Choroid plexus epithelial cell (primary cell): ENCODE data around the gene PARD3B.

Experiments used
- DNase-seq: peaks from one replicate; pipeline ENCODE4 v3.0.0-alpha.2; 2010; ENCODE audit warnings: low read depth
- H3K4me3 ChIP-seq: 2 replicates; pipeline ENCODE4 v1.5.1; 2011; ENCODE audit warnings: low read depth, mild to moderate bottlenecking, control low read depth, low read length, moderate library complexity
- CTCF ChIP-seq: conservative IDR thresholded peaks from 2 replicates; pipeline ENCODE4 v1.5.1; 2011; ENCODE audit warnings: low read depth, mild to moderate bottlenecking, control low read depth, inconsistent platforms, low read length, moderate library complexity

PARD3B gene

GRCh38 chr2:205451901-205452512 is 906.7 kb downstream of the PARD3B start:
- DNase-seq: no peak
- TF ChIP-seq CTCF: no peak
- no peak overlapping the region for H3K4me3 ChIP-seq

GRCh38 chr2:205453202-205453601 is 907.9 kb downstream of the PARD3B start:
- DNase-seq: no peak
- no peak for TF ChIP-seq CTCF

GRCh38 chr2:205456682-205457081 is 911.4 kb downstream of the PARD3B start:
- no peak overlapping the region for H3K4me3 ChIP-seq
- TF ChIP-seq CTCF: no peak
- DNase-seq: no peak

More at GRCh38 chr2:205453202-205453601, 907.9 kb downstream of the PARD3B start:
- H3K4me3 ChIP-seq: no peak overlapping the region

- no peak for DNase-seq
- no peak overlapping the region for H3K4me3 ChIP-seq
- TF ChIP-seq CTCF: no peak
Observed at GRCh38 chr2:205460217-205460616, 914.9 kb downstream of the PARD3B start.

GRCh38 chr2:205461169-205461568 is 915.9 kb downstream of the PARD3B start:
- no peak for DNase-seq
- no peak for TF ChIP-seq CTCF
- H3K4me3 ChIP-seq: no peak overlapping the region

- TF ChIP-seq CTCF: no peak
- no peak for DNase-seq
Observed at GRCh38 chr2:205461678-205462665, 916.7 kb downstream of the PARD3B start.

More at GRCh38 chr2:205461678-205462665, 916.7 kb downstream of the PARD3B start:
- H3K4me3 ChIP-seq: no peak overlapping the region
